Measurements from ENCODE around the gene PNMA8B.

- TF ChIP-seq POLR2AphosphoS5 (IDR thresholded peaks at IDR 0.05; ENCODE audit: low read depth, low read length) (no peak), CTCF (IDR thresholded peaks at IDR 0.05) (no peak), REST (IDR thresholded peaks at IDR 0.05; ENCODE audit: insufficient read depth in 1 of 2, low read depth in 2 of 2, low read length in 1 of 2) (no peak), SIN3A (IDR thresholded peaks at IDR 0.05; ENCODE audit: borderline replicate concordance, insufficient read depth, low read depth, low read length) (no peak)
Observed at GRCh38 chr19:46456930-46457329, 38.7 kb downstream of the PNMA8B start.

Data from Panc1 (cell line).